PC-3 (cell line): ENCODE measurements around the gene AGPAT4. TPM values are rescaled to one million over a fixed set of nuclear protein-coding genes. Genes with fewer than 3 reads are reported as not detected.

Source experiments
- ATAC-seq: fragments of 200-7000 bp; cut with Tn5 transposase; 2 replicates; pipeline ENCODE4 v1.9.1; 2020; ENCODE audit warnings: mild to moderate bottlenecking, moderate library complexity
- BruUV-seq: library from RNA; stranded (reverse); fragments of 400-500 nt; replicated peaks from 2 replicates; lab custom pipeline; 2021; lab: Mats Ljungman, UMichigan
- CTCF ChIA-PET: fragments of 300-600 bp; sonication (Branson Sonifier 250); formaldehyde crosslinking; loops from one replicate; lab custom pipeline; 2022; ENCODE audit warnings: antibody characterized with exemption; lab: Charles Lee
- POLR2A ChIA-PET: fragments of 300-600 bp; sonication (Branson Sonifier 250); formaldehyde crosslinking; loops from one replicate; lab custom pipeline; 2022; ENCODE audit warnings: antibody characterized with exemption; ENCODE audit not compliant: unreplicated experiment; lab: Charles Lee
- DNase-seq: peaks from one replicate; pipeline ENCODE4 v3.0.0-alpha.2; 2015
- H2AFZ ChIP-seq: fragments of 300-600 bp; sonication (generic); 2 replicates; pipeline ENCODE4 v1.6.0; 2016; ENCODE audit warnings: antibody characterized with exemption, low read length
- H3F3A ChIP-seq: fragments of 300-600 bp; sonication (generic); one replicate; pipeline ENCODE4 v1.6.0; 2017; ENCODE audit warnings: antibody characterized with exemption, low read length, control low read depth, mild to moderate bottlenecking; ENCODE audit not compliant: unreplicated experiment
- H3K27ac ChIP-seq: fragments of 300-600 bp; sonication (generic); 2 replicates; pipeline ENCODE4 v1.5.1; 2016; ENCODE audit warnings: mild to moderate bottlenecking, low read length
- H3K27me3 ChIP-seq: fragments of 300-600 bp; sonication (generic); 2 replicates; pipeline ENCODE4 v1.6.1; 2016; ENCODE audit warnings: low read length, mixed read lengths
- H3K36me3 ChIP-seq: fragments of 300-600 bp; sonication (generic); 2 replicates; pipeline ENCODE4 v1.6.1; 2016; ENCODE audit warnings: low read depth, mixed run types, low read length, mixed read lengths
- H3K4me1 ChIP-seq: fragments of 300-600 bp; sonication (generic); 2 replicates; pipeline ENCODE4 v1.5.1; 2016; ENCODE audit warnings: low read length; ENCODE audit not compliant: insufficient read depth
- H3K4me2 ChIP-seq: fragments of 300-600 bp; sonication (generic); 2 replicates; pipeline ENCODE4 v1.6.0; 2016; ENCODE audit warnings: low read length
- H3K4me3 ChIP-seq: fragments of 300-600 bp; sonication (generic); 2 replicates; pipeline ENCODE4 v1.5.1; 2016; ENCODE audit warnings: mild to moderate bottlenecking, low read length, mixed read lengths
- H3K79me2 ChIP-seq: fragments of 300-600 bp; sonication (generic); 2 replicates; pipeline ENCODE4 v1.6.1; 2017; ENCODE audit warnings: low read length, mixed read lengths
- H3K9ac ChIP-seq: fragments of 300-600 bp; sonication (generic); 2 replicates; pipeline ENCODE4 v1.6.0; 2016; ENCODE audit warnings: mild to moderate bottlenecking, low read length
- H3K9me2 ChIP-seq: fragments of 300-600 bp; sonication (generic); replicated peaks from 2 replicates; pipeline ENCODE4 v1.6.1; 2016; ENCODE audit warnings: mixed run types, low read length, mixed read lengths
- H3K9me3 ChIP-seq: fragments of 300-600 bp; sonication (generic); 2 replicates; pipeline ENCODE4 v1.6.1; 2016; ENCODE audit warnings: low read length, mixed read lengths
- H4K20me1 ChIP-seq: fragments of 300-600 bp; sonication (generic); 2 replicates; pipeline ENCODE4 v1.6.1; 2016; ENCODE audit warnings: low read length, mixed read lengths
- CTCF ChIP-seq: fragments of 300-600 bp; sonication (generic); conservative IDR thresholded peaks from 2 replicates; pipeline ENCODE4 v1.5.1; 2017; ENCODE audit warnings: antibody characterized with exemption, low read depth, mild to moderate bottlenecking, low read length
- EZH2 ChIP-seq: fragments of 300-600 bp; sonication (generic); IDR thresholded peaks from one replicate; pipeline ENCODE4 v1.6.1; 2017; ENCODE audit warnings: antibody characterized with exemption, mild to moderate bottlenecking, low read length; ENCODE audit not compliant: unreplicated experiment
- EZH2phosphoT487 ChIP-seq: fragments of 300-600 bp; sonication (generic); IDR thresholded peaks from 2 replicates; pipeline ENCODE4 v1.6.1; 2018; ENCODE audit warnings: mild to moderate bottlenecking, antibody characterized with exemption, low read length, borderline replicate concordance
- intact Hi-C: fragments of 100-400 bp; cut with micrococcal nuclease; formaldehyde crosslinking; loops from 2 replicates; pipeline ENCODE4 v1.9.0; 2023
- total RNA-seq: library from RNA; depleted of rRNA; stranded (reverse); fragments of >200 nt; gene quantifications from 2 replicates; pipeline ENCODE4 v1.2.3, GENCODE V29; 2014

AGPAT4 gene
- total RNA-seq, 1 experiment from 2014 or later = 3.8 TPM

DNA sequence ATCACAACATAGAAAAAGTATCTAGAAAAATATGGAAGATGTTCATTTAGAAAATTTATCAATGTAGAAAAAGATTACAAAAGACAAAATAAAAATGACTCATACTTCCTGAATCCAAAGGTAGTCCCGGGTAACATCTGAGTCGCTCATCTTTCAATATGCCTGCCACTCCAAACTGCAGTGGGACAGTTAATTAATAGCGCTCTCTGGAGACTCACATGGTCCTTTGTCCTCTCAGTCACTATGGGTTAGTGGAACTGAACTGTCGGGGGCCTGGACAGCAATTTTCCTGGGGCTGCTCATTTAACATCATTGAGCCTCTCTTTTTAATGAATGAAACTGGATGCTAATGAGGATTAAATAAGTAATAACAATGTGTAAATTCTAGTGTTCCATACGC lies 178.9 kb downstream of the AGPAT4 start:
- no peak overlapping the region for H3K9ac ChIP-seq
- no peaks in the 10 kb centered on the region for H3K9me3 ChIP-seq
- TF ChIP-seq CTCF = no peak
- TF ChIP-seq EZH2 = no peak
- TF ChIP-seq EZH2phosphoT487 = no peak
- CTCF ChIA-PET = no interaction called here
- H4K20me1 ChIP-seq = no peaks in the 10 kb centered on the region
- H3K4me3 ChIP-seq = no peak overlapping the region
- H3K9me2 ChIP-seq = no peaks in the 10 kb centered on the region
- no peak overlapping the region for H3K4me2 ChIP-seq
- no TSS peak for BruUV-seq
- POLR2A ChIA-PET = no interaction called here
- peaks cover 32% of the 10 kb centered on the region for H3K36me3 ChIP-seq
- no peak overlapping the region for H2AFZ ChIP-seq
- no peak overlapping the region for H3K27ac ChIP-seq
- no peaks in the 10 kb centered on the region for H3K79me2 ChIP-seq
- H3K4me1 ChIP-seq = peaks cover 24% of the 10 kb centered on the region
- no peaks in the 10 kb centered on the region for H3F3A ChIP-seq
- no peaks in the 10 kb centered on the region for H3K27me3 ChIP-seq
- ATAC-seq (peak; percentile 61), DNase-seq (peak; percentile 13)
- intact Hi-C loops = loop anchor here (10.0 kb wide), 1 partner anchor 160 kb away; no protein-coding TSS in a partner anchor

DNA sequence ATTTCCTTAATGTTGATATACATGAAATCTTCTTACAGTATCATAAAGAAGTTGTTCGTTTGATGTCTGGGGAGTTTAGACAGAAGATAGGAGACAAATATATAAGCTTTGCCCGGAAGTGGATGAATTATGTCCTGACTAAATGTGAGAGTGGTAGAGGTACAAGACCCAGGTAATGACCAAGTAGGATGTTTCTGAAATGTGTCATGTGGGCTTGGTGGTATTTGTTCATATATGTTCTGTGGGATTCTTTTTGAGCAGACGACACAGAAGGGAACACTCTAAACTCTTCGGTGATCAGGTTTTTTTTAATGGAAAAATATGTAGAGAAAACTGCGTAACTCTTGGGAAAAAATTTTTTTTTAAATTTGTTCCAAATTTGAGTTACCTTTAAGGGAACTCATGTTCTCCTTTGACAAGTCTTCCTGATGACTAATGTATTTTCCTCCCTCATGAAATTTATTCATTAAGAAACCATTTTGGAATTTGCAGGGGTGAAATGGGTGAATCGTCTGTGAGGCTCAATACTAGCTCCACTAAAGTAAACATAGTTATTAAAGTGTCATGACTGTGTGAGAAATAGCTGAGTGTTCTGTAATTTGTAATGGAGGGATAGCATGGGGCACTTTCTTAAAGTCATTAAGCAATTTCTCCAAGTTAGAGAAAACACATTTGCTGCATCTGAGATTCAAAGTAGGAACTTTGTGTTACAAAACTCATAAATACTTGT lies 181.7 kb downstream of the AGPAT4 start:
- no TSS peak for BruUV-seq
- H3F3A ChIP-seq = no peaks in the 10 kb centered on the region
- H3K4me3 ChIP-seq = no peak overlapping the region
- H3K9me3 ChIP-seq = no peaks in the 10 kb centered on the region
- H3K9me2 ChIP-seq = no peaks in the 10 kb centered on the region
- intact Hi-C loops = loop anchor here (10.0 kb wide), 1 partner anchor 157 kb away; no protein-coding TSS in a partner anchor
- no peaks in the 10 kb centered on the region for H3K27me3 ChIP-seq
- no peak overlapping the region for H3K9ac ChIP-seq
- no peak overlapping the region for H3K4me2 ChIP-seq
- no peaks in the 10 kb centered on the region for H4K20me1 ChIP-seq
- ATAC-seq (peak; percentile 37; the same call in 1 of the 2 replicates), DNase-seq (peak; percentile 36)
- H3K36me3 ChIP-seq = peaks cover 41% of the 10 kb centered on the region
- no peaks in the 10 kb centered on the region for H3K79me2 ChIP-seq
- H3K4me1 ChIP-seq = peaks cover 24% of the 10 kb centered on the region
- POLR2A ChIA-PET = no interaction called here
- no peak overlapping the region for H2AFZ ChIP-seq
- no peak for TF ChIP-seq EZH2phosphoT487
- no peak for TF ChIP-seq CTCF
- no peak for TF ChIP-seq EZH2
- CTCF ChIA-PET = no interaction called here
- H3K27ac ChIP-seq = peak overlapping the region; percentile 37

DNA sequence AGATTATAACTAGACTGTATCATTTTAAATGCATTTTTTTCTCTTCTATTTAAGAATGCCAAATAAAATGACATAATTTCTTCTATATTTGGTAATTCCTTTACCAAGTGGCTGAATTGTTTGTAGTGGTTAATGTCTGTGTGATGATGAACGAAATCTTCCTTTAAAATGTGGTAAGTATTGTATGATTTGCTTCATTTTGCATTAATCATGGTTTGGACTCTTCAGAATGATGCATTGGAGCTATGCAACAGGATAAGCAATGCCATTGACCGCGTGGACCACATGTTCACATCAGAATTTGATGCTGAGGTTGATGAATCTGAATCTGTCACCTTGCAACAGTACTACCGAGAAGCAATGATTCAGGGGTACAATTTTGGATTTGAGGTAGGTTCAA lies 182.7 kb downstream of the AGPAT4 start:
- peaks cover 24% of the 10 kb centered on the region for H3K4me1 ChIP-seq
- no peak overlapping the region for H3K27ac ChIP-seq
- H3K79me2 ChIP-seq = no peaks in the 10 kb centered on the region
- intact Hi-C loops = loop anchor here (10.0 kb wide), 1 partner anchor 156 kb away; no protein-coding TSS in a partner anchor
- DNase-seq = no peak
- TF ChIP-seq EZH2 = no peak
- no peak for TF ChIP-seq CTCF
- TF ChIP-seq EZH2phosphoT487 = no peak
- H3K9me2 ChIP-seq = no peaks in the 10 kb centered on the region
- H2AFZ ChIP-seq = no peak overlapping the region
- no peaks in the 10 kb centered on the region for H3K27me3 ChIP-seq
- H3F3A ChIP-seq = no peaks in the 10 kb centered on the region
- ChIA-PET CTCF (no interaction called here), POLR2A (no interaction called here)
- H3K4me2 ChIP-seq = no peak overlapping the region
- H3K9me3 ChIP-seq = no peaks in the 10 kb centered on the region
- H3K9ac ChIP-seq = no peak overlapping the region
- H3K36me3 ChIP-seq = peaks cover 37% of the 10 kb centered on the region
- no peak for ATAC-seq
- no peaks in the 10 kb centered on the region for H4K20me1 ChIP-seq
- H3K4me3 ChIP-seq = no peak overlapping the region
- no TSS peak for BruUV-seq
